SHP77 treated with DMSO at 0.1 percent for 48 hours (cell line): ENCODE results near the gene ANKS1B.
"Not testable (repeated sequence)": the region's sequence is repeated elsewhere in the genome, so short reads cannot be mapped to it uniquely, and the experiment has no call there.

Experiments
- DNase-seq: peaks from one replicate; lab custom pipeline; 2025; lab: John Stamatoyannopoulos, UW

The ANKS1B gene

DNA sequence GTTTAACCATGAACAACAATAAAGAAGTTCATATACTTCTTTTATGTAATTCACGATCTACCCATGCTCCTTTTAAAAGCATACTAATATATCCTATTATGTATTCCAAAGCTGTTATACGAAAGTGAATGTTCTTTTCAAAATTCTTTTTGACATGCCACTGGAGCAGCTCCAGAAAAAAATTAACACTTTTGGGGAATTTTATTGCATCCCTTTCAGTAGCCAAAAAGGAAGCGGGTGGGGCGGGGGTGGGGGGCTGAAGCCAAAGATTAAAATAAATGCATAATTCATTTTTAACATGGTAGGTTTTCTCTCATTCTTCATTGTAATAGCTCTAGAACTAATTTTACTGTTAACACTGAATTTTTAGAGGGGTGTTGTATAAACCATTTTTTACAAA, 123.0 kb downstream of the ANKS1B start:
- DNase-seq, result no peak

DNA sequence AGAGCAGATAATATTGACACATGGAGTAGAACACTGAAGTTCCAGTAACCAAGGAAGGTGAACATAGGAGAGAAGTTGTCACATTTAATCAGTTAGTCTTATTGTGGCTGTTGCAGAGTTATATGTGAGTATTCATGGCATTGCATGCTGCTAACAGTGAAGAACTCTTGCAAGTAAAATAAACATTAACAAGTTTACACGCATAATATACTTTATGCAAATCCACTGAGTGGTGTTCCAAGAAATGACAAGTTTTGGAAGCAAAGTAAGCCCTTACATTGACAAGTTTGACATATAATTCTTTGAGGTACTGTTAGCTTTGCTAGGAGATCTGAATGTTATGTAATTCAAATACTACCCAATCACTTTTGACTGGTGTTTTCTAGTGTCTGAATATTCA, 125.6 kb downstream of the ANKS1B start:
- no peak for DNase-seq

DNA sequence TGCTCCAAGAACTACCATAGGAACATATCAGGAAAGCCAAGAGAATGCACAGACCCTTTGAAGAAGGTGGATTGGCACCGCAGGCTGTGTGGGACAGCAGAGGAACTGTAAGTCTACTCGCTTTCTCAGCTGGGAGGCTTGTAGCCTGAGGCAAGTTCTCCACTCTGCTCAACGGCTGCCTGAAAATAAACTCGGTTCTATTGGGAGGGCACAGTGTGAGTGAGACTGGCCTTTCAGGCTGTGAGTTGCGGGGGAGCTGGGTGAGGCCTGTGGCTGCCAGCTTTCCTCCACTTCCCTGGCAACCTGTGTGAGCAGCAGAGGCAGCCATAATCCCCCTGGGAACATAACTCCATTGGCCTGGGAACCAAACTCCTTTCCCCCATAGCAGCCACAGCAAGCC, 132.1 kb downstream of the ANKS1B start:
- DNase-seq, result no peak

DNA sequence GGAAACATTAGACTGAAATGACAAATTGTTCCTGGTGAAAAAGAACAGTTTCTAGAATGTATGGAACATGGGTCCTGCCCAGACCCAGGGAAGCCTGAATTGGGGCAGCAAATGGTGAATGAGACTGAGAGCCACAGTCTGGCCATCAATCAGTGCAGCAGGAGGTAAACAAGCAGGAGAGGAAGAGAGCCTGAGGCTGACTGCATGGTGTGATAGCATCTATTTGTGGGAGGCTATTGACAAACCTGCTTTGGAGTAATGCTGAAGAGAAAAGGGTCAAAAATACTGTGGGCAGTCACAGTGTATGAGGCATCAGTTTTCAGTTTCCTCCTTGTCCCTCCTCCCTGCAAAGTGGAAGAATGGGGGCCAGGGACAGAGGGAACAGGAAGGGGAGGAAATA, 136.8 kb downstream of the ANKS1B start:
- no peak for DNase-seq

DNA sequence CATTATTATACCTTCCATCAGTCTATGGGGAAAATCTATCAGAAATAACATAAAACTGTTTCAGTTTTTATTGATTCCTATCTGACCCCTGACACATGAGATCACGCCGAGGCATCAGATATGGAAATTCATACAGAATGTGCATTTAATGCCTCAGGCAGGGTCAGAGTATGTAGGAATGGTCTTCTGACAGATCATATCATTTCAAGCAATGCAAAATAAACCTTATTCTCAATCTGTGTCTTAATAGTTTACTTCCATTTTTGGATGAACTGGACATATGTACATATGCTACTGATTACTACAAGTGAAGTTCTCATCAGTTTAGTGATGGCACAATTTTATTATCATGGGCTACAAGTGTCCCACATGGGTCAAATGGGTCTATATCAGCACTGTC, 150.0 kb downstream of the ANKS1B start:
- no peak for DNase-seq

DNA sequence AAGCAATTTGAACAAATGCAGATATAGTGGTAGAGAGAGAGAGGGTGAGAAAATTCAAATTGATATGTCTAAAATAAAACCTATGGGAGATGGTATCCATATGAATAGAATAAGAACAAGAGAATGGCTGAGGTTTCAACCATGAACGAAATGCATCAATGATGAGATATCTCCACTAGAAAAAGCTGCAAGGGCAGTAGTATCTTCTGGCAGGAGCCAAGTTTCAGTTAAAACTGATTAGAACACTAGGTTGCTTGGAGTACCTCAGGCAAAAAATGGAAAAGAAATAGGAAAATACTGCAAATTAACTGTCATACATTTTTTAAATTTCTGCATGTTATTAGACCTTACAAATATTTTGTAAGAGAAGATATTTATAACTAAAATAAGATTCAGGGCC, 151.3 kb downstream of the ANKS1B start:
- no peak for DNase-seq

DNA sequence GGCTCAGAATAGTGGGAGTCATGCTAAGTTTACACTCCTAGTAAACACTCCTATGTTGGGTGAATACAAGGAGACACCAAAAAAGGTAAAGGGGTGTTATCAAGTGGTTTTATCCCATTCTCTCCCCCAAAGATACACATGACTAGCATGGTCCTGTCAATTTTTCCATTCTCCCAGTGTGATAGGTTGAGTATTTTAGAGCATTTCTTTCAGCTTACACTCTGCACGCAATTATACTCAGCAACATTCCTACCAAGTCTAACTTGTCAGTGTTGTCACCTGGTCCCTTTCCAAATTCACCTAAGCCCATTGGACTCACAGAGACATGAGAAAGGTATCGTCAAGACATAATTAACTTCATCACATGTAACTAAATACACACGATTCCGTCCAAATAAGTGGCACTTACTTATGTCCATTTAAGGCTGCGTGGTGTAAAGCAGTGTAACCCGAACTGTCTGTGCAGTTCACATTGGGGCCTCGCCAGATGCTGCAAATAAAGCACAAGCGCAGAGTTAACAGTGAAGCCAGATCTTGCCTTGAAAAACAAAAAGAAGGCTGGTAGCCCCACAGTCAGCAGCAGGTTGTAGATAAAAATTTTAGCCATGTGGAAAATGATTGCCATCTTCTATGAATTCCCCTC, 159.7 kb downstream of the ANKS1B start:
- no peak for DNase-seq

DNA sequence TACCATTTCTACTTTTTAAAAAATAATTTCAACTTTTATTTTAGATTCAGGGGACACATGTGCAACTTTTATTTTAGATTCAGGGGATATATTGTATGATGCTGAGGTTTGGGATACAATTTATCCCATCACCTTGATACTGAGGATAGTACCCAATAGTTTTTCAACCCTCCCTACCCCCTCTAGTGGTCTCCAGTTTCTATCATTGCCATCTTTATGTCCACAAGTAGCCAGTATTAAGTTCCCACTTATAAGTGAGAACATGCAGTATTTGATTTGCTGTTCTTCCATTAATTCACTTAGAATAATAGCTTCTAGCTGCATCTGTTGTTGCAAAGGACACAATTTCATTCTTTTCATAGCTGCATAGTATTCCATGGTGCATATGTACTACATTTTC, 162.5 kb downstream of the ANKS1B start:
- no peak for DNase-seq

DNA sequence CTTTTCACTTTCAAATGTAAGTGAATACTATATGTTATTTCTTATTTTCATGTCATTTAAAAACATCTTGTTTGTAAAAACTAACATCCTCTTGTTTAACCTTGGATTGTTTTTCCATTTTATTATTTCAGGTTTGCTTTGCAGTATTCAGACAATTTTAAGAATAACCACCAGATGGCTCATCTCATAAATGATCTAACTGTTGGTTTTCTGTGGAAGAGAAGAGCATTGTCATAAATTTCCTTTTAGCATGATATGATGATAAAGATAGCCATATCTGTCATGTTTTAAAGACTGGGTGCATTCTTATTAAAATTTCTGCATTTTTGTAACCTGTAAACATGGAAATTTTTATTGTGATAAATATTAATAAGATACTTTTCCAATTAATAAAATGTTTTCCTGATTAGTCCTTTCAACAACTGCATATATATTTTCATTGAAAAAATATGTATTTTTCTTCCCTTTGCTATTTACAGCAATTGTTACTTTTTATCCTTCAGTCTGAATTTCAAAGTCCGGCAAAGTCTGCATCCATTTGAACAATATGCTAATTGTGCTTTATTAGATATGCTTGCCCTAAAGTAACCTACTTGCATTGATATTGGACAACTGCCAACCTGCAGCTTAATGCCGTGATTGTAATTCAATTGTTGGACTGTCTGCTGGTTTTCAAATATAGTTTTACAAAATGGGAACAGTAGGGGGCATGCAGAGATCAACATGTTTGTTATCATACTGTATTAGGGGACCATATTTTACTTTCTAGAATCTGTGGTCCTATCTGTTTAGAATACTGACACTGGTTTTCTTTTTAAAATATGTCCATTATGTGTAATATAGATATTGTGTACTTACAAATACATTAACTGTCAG, 173.8 kb downstream of the ANKS1B start:
- DNase-seq, result peak; percentile 77

DNA sequence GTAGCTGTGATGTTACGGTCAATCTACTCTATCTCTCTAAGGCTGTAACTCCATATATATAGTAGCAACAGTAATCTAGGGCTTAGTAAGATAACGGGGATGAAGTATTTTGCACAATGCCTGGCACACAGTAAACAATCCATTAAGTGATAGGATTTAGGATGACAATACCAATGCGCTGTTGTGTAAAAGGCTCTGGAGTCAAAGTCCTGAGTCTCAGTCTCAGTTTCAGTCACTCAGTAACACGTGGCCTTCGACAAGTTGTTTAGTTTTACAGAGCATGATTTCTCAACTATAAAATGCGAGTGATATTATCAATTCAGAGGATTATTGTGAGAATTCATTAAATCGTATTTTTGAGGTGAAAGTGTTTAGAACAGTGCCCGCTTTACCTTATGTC, 174.8 kb downstream of the ANKS1B start:
- DNase-seq, result no peak

DNA sequence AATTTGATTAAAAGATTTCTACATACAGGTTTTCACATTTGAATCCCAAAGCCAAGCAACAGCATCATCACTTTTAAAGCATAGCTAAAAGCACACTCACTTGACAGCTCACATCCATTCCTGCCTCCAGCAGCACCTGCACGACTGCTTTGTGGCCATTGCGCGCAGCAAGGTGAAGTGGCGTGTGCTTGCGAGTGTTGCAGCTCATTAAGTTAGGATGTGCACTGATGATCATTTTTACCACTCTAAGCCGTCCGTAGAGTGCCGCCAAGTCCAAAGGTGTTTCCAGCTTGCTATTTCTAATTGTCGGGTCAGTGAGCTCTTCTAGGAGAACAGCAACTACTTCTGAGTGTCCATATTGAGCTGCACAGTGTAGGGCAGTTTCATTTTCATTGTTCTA, 178.4 kb downstream of the ANKS1B start:
- no peak for DNase-seq

DNA sequence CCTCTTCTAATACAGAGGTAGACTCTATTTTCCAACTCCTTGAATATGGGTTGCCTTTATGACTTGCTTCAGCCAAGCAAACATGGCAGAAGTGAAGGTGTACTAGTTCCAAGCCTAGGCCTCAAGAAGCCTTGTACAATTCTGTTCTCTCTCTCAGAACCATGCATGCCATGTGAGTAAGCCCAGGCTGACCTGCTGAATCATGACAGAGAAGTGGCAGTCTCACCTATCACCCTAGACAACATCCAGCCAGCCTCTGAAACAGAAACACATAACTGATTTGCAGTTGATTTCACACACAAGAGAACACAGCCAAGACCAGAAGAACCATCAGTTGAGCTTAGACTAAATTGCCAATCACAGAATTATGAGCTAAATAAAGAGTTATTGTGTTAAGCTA, 180.0 kb downstream of the ANKS1B start:
- no peak for DNase-seq

DNA sequence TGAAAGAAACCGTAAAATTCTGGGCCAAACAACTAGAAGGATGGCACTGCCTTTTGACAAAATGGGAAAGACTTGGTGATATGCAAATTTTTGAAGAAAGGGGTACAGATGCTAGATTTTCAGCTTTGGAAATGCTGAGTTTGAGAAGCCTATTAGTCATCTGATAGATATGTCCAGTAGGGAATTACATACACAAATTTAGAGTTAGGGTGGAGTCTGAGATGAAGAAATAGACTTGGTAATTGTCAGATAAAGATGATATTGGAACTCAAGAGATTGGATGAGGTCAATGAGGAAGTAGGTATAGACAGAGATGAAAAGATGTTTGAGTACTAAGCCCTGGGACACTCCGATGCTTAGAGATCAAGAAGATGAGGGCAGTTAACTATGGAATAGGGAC, 184.1 kb downstream of the ANKS1B start:
- DNase-seq, result no peak

DNA sequence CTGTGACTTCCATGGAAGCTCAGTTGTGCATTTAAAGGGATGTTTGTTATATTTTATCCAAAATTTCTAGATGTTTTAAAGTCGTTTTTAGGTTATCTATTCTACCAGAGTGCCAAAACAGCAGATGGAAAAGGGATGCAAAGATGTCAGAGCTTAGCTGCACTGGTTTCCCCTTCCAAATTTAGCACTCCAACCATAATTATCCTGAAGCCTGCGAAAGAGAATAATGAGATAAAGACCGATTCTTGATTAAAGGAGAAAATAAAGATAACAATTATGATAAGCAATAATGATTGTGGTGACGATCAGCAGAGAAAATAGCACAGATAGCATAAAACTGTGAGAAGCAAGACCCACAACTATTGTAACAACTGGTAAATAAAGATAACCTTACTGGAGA, 186.8 kb downstream of the ANKS1B start:
- not testable (repeated sequence) for DNase-seq

DNA sequence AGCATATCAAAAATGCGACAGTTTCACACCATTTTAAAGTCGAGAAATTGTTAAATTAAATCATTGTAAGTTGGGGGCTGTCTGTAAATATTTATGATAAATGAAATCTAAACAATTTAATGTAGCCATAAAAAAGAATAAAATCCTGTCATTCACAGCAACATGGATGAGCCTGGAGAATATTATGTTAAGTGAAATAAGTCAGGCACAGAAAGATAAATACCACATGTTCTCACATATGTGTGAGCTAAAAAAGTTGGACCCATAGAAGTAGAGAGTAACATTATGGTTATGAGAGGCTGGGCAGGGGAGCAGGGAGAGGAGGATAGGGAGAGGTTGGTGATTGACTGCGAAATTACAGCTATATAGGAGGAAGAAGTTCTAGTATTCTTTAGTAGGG, 201.3 kb downstream of the ANKS1B start:
- DNase-seq, result no peak

DNA sequence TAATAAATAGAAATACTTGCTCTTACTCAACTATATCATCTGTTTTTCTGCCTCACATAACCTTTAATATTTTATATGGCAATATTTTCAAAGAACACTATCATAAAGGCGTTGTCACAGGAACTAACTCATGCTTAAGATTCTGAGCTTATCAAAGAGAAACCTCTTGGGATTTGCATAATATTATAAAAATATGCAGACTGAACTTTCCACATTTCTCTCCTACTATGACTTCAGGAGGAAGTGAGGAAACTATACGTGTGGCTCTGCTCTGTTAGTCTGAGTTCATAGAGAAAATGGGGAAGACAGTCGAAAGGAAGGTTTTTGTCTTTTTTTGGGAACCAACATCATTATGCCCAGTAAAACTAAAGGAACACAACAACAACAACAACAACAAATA, 212.5 kb downstream of the ANKS1B start:
- DNase-seq, result no peak

DNA sequence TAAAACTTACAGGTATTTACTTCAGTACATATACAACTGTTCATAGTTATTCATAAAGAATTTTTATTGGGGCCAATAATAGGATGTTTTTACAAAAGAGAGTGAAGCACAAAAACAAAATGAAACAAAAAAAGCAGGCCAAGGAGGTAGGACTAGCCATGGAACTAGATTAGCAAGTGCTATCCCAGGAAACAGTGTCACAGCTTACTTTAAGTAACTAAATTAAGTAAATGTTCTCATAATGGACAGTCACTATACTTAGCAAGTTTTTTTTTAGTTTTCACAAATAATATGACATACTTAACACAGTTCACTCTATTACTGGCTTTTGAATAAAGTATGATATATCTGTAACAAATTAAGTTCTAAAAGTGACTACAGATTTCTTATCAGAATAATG, 213.1 kb downstream of the ANKS1B start:
- DNase-seq, result no peak

DNA sequence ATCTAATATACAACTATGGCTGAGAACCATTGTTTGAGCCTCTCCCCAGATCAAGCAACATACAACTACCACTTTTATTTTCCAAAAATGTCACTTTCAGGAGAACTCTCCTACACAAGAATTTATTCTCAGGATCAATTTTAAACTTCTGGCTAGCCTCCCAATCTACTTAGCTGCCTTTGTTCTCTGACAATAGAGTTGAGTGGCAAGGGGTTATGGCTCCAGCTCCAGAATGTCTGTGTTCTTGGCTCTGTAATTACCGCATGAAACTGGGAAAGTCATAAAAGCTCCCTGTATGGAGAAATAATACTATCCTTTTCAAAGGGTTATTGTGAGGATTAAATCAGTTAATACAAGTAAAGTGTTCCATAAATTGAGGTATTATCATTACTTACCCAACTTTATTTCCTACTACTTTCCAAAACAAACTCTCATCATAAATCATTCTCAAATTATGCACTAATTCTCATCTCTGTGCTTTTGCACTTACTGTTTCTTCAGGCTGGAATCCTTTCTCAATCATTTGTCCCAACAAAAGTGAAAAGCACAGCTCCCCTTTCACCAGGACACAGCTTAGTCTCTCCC, 215.2 kb downstream of the ANKS1B start:
- DNase-seq, result no peak

DNA sequence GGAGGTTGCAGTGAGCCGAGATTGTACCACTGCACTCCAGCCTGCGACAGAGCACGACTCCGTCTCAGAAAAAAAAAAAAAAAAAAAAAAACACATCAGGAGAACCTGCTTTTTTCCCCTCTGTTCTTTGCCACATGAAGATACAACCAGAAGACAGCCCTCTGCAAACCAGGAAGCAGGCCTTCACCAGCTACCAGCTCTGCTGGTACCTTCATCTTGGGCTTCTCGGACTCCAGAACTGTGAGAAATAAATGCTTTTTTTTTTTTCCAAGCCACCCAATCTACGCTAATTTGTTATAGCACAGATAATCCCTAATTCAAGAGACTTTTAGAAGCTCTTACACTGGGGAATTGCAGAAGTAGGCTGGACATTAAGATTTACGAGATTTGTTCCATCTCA, 216.0 kb downstream of the ANKS1B start:
- no peak for DNase-seq

DNA sequence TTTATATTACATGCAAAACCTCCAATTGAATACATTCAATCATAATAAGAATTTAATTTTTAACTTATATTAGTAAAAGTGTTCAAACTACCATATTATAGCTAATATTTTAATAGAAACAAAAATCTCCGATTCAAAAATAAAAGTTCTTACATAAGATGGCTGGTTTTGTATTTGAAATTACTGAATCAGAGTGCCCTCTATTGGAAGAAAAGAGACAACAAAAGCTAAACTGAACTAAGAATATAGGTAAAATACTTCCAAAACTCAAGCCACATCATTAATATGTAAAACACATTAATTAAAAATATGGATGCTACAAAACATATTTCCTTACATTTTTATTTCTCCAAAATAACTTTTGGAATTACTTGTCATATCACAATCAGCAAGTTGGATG, 216.9 kb downstream of the ANKS1B start:
- DNase-seq, result peak; percentile 11

DNA sequence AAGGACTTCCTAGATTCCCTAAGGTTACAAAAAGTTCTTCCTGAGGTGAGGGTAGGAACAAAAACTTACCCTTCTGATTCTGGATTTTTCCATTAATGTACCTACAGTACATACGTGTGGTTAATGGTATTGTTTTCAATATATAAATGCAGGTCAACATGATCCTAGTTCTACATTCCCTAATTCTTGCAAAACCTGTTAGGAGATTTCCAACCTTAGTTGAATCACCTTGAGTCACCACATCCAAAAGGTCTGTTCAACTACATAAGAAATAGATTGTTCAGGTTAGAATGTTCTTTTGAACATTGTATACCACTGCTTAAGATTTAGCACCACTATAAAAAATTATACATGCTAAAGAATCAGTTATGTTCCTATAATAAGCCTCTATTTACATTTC, 218.3 kb downstream of the ANKS1B start:
- no peak for DNase-seq

DNA sequence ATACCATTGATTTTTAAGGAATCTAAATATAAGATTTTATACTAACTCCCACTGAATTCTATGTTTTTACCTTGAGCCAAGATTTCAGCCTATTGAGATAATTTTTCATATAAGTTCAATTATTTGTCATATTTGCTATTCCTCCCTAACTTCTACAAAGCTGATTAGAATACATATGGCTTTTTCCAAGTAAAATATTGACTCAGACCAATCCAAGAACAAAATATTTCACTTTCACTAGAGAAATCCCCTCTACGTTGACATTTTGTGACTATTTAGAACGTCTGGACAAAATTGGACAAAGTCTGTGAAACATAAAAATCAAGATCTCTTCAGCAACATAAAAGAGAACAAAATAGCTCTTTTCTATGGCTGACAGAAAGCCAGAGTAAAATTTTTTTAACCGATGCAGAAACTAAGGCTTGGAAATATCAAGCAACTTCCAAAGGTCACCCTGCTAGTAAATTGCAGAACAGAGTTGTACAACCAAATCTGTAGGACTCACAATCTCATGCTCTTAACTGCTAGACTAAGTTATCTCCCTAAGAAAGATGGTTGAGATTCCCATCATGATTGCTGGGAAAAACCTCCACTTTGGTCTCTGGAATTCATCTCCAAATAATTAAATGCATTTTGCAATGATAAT, 219.1 kb downstream of the ANKS1B start:
- no peak for DNase-seq

DNA sequence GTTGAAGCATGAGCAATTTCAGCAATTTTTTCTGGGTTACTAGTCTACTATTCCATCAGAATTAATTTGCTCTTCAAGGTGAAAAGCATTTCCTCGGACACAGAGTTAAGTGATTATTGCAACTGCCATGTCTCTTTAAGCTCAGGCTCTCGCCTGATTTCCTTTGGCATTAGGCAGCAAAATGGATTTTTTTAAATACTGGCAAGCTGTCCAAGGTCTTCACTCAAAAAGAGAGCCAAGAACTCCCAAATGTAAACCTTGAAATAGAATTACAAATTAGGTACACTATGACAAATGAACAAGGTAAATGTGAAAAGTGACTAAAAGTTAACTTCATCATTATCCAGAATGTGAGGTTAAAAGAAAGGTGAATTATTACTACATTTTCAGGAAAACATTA, 225.3 kb downstream of the ANKS1B start:
- no peak for DNase-seq
